Spleen (tissue), 10 donors: ENCODE data around the gene GALNT15. TPM values are rescaled to one million over a fixed set of nuclear protein-coding genes. Genes with fewer than 3 reads are reported as not detected.

Experiments used
- polyA plus RNA-seq, 3 donors: library from polyadenylated mRNA; stranded (reverse); fragments of 200-250 nt; gene quantifications; one replicate each; pipeline ENCODE4 v1.2.1, GENCODE V29; 2013
- total RNA-seq, 7 donors: library from RNA; depleted of rRNA in 3 of 7; stranded (reverse); fragments of >200 nt in 3 of 7; fragmentation: NEBNext Ultra II Directional in 4 of 7; extraction: Animal tissue kit (Norgen Biotek cat#: 25700) in 4 of 7; gene quantifications; one replicate each; pipeline versions ENCODE4 v1.1.0 to v1.2.1, GENCODE V29; 2016 to 2021
- donor health status: healthy with polysubstance abuse.
- donor health status: DM: no; HTN: no; CAD: no; lungs with moderate emphysema.
- donor health status: DM: no; HTN: no; CAD: no.
- donor health status: Bipolar disorder and iron deficiency.
- donor health status: healthy.
- donor health status: DM: no; HTN: no; CAD: no.
- donor health status: DM: yes; HTN: yes; CAD: no.

The GALNT15 gene
- total and polyA plus RNA-seq, 10 donors: 2.5 to 147 (median 42.1) TPM

Other genes starting within 250 kb of the GALNT15 start
- gene DPH3, start 90.3 kb downstream of the GALNT15 start, total RNA-seq: 10 to 100 TPM; 13.7 to 17.9 (median 15.3) TPM
- gene DPH3, start 90.3 kb downstream of the GALNT15 start, polyA plus RNA-seq: 10 to 100 TPM in 2 of 3 donors, 1 to 10 TPM in 1; 7.2 to 13.7 (median 10.2) TPM
- 10 to 100 TPM; 17.3 to 30.6 (median 21.7) TPM for gene OXNAD1, start 90.5 kb downstream of the GALNT15 start, total RNA-seq
- gene OXNAD1, start 90.5 kb downstream of the GALNT15 start, polyA plus RNA-seq: 1 to 10 TPM; 4.2 to 7.3 (median 7.1) TPM